Superior temporal gyrus (tissue), 1 donor: ENCODE data around the gene ETV3.
"Not testable (repeated sequence)": the region's sequence is repeated elsewhere in the genome, so short reads cannot be mapped to it uniquely, and the experiment has no call there.

Experiments used
- DNase-seq: peaks from one replicate; pipeline ENCODE4 v3.0.0-alpha.2; 2016; ENCODE audit errors: extremely low spot score

The ETV3 gene

DNA sequence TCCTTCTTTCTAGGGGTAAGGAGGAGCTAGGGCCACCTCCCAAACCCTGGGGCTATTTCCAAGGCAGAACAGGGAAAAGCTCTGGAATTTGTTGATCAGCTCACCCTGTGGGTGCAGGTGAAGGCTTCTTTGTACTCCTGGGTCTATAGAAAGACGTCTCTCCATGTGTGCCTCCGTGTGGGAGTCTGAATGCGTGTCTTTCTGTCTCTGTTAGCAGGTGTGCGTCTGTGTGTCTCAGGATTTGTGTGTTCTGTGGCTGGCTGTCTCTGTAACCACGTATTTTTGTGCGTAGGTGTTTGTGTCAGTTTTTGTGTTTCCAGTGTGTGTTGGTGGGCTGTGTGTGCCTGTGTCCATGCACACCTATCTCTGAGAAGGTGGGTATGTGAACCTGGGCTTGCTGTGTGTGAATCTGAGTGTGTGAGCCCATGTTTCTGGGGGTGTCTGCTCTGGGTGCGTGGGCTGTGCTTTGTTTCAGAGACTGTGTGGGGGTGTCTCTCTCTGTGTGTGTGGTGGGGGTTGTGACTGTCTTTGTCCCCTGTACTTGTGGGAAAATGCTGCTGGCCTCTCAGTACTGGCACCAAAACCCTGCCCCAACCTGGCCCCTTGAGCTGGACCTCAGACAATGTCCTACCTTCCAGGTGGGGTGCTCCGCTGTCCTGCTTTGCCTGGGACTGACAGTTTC is 25.9 kb downstream of the ETV3 start:
- DNase-seq: no peak

DNA sequence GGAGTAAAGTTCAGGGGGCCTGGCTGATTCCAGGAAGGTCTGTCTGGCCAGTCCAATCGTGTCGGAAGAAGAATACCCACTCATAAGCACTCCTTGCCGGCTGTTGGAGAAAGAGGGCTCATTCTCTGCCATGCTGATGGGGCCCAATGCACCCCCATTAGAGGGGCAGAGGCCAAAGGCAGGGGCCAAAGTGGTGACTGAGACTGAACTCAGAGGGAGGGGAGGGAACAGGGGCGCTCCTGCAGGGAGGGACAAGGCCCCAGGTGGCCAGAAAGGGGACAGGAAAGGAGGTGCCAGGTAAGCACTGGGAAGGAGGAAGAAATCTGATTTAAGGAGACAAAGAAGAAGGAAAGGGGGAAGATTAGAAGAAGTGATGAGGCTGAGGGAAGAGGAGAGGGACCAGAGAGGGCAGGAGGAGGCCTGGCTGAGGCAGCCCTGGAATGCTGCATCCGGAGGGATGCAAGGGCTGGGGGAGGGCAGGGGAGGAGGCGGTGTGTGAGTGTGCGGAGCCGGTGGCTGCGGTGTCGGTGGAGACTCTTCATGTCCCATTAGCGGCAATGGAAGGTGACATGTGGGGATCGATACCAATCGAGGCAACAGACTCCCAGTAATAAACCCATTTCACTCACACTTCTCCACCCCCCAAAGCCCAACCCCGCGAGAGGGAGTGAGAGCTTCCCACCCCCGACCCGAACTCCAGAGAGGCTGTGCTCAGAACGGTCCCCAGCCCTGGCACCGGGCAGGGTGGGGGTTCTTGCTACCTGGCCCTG is 26.6 kb downstream of the ETV3 start:
- no peak for DNase-seq

DNA sequence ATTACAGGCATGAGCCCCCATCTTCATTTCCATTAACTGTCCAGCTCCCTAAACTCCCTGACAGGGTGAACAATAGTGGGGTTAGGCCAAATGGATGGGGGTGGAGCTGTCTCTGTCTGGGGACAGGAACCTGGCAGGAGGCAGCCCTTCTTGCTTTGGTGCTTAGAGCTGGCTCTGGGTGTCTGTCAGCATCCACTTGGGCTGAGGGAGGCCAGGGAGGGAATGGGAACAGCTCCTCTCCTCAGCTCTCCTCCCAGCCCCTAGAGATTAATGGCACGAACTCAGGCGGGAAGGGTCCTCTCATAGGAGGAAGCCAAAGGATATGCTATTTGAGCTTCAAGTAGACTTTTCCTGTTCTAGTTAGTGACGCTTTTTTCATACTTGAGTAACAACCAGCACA is 27.5 kb downstream of the ETV3 start:
- no peak for DNase-seq

DNA sequence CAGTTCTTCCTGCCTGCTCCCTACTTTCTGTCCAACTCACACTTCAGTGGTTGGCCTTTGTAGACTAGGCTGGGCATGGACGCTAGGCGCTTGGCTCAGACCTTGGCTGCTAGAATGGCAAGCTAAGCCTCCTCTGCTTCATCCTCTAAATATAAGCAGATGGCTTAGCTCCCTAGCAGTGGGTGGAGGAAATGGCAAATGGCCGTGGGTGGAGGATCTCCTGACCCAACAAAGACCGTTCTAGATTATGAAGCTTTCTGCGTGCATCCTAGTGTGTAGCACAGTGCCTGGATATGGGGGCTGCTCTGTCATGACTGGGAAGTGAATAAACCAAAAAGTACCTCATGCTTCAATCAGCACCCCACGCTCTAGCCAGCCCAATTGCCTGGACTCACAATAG is 28.2 kb downstream of the ETV3 start:
- peak; percentile 26 for DNase-seq

DNA sequence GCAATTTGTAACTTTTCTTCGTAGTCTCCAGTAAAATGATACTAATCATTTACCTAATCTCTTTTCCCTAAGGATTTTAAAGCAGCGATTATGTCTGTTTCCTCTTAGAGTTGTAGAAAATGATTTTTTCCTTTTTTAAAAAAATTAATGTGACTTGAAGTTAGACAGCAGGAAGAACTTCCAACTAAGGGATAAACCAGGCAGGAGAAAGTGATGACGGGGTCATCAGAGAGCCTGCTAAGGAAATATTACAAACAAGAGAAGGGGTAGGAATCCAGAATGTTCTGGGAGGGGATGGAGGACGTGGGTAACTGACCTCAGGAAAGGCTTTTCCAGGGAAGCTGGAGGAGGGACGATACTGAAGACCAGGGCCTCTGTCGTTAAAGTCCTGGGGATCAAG is 29.7 kb downstream of the ETV3 start:
- no peak for DNase-seq

DNA sequence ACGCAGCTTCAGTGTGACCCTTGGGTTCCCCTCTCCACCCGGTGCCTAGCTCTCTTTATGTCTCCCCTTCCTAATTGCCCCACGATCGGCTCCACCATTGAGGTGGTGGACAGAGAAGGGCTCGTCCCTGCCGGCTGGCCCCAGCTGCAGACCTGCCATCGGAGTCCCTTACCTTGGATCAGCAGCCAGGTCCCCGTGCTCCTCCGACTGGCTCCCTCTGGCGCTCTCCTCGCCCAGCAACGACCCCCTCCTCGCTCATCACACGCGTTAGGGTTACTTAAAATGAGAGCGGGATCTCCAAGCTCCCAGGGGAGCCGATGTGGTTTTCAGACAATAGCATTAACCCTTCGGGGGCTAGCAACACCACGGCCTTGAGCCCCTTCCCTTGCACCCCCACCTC is 30.5 kb downstream of the ETV3 start:
- DNase-seq: no peak

DNA sequence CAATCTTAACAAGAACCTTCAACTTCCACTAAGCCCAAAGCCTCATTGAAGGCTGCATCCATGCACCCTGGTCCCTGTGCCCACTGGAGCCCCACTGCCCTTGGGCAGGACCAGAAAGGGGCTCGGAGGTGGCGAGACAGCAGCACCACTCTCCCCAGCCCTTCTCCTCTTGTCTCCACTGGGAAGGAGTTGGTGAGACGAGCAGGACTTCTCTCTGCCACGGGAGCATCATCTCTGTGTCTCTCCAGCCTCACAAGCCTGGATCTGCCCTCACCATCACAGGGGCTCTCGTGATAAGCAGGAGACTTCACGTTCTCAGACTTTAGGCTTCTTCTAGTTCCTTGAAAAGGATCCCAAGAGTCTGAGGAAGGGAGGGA is 31.4 kb downstream of the ETV3 start:
- no peak for DNase-seq

DNA sequence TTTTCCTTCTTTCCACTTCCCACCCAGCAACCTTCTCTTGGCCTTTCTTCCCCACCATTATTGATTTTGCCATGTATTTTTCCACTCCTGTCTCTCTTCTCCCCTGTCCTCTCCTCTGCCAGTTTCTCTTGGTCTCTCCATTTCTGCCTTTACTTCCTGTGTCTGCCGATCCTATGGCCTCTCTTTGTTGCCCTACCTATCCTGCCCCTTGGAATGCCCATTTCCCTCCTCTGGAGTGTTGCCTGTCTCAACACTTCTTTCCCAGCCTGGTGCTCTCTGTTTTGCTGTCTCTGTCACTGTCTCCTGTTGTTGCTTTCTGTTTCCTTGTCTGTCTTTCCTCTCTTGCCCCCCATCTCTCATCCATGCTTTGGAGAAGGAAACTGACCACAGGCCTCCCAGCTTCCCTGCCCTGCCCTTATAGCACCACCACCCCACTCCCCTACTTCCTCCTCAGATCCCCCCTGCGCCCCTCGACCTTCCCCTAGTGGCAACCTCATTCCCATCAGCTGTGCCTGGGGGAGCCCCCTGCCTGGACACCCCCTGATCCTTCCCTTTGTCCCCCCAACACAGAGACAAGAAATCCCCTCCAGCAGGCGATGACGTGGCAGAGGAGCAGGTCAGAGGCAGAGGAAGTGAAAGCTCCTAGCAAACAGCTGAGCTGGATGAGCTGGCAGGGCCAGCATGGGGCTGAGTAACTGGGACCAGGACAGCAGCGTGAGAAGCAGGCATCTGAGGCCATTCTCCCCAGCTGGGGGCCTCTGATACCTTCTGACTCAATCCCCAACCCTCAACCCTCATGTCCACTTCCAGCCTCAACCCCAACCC is 32.0 kb downstream of the ETV3 start:
- DNase-seq: no peak

DNA sequence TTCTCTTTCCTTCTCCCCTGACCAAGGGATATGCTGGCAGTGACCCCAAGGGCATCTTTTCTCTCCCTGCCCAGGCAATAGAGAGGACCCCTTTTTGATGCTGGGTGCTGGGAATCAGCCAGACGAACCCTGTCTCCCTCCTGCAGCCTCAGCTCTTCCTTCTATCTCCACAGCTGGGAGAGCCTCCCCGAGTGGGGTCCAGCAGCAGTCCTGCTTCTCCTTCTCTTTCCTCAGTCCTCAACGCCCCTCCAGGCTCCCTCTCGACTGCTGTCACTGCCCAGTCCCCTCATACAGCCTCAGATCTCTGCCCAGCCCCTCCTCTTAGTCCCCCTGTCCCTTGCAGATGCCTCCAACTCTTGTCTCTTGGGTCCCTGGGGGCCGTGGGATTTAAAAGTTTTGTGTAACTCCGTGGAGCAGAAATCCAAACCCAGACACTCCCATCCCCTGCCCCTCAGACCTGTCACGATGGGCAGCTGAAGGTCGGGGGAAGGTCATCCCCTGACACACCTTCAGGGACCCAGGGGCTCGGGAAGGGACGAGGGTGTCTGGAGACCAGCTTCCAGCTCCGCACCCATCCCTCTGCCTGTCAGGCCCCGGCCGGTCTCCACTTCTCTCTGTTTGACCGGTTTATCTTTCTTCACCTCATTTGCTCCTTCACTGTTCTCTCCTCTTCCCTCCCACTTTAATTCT is 32.8 kb downstream of the ETV3 start:
- DNase-seq: no peak

DNA sequence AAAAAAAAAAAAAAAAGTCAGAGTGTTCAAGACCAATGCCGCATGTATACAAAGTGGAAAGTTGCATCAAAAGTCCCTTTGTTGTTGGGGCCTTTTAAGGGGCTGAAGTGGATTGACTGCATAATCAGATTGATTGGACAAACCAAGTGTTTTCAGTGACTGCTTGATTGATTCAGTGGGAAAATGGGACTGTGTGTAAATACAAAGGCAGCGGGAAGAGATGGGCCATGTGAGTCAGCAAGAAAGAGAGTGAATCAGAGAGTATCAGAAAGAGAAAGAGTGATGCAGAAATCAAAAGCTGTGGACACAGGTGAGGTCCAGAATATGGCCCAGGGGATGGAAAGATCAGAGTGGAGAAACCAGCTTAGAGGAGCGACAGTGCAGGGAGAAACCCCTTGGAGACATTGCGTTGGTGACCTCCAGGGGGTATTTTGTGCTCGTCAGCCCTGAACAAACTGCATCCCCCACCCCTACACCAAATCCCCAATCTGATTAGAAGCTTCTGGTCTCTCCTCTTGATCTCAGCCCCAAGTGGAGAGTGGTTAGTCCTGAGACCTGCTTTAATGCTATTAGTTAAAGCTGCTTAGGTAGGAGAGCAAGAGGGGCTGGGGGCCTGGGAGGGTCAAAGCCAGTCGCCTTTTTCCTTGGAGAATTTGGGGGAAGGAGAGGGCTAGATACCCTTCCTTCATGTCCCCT is 33.4 kb downstream of the ETV3 start:
- DNase-seq: no peak

DNA sequence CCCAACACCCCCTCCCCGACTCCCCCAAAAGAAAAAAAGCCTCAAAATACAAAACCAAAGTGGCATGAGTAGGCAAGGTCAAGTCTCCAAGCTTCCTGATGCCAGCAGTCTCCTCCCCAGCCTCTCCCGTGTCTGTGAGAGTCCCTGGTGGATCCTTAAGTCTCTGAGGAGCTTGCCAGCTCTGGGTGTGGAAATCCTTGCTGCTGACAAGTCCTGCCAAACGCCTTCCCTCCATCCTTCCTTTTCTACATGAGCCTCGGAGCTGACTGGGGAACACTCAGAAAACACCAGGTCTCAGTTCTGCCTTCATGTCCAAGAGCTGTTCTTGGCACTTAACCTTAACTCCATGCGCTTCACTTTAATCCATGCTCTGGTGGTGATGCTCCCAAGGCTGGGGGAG is 34.9 kb downstream of the ETV3 start:
- no peak for DNase-seq

DNA sequence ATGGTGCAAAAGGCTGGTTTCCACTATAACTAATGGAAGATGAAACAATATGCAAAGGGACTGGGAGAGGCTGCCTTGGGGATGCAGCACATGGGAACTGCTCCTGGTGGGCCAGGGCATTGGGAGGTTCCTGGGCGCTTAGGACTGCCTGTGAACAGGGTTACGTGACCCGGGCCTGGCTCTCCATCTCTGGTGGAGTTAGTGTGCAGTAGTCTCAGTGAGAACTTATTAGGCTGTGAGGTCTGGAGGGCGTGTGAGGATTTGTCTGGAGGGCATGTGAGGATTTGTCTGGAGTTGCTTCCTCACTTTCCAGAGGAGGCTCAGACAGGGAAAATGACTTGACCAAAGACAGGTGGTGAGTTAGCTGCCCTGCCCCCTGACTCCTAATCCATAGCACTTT is 37.0 kb downstream of the ETV3 start:
- DNase-seq: no peak

DNA sequence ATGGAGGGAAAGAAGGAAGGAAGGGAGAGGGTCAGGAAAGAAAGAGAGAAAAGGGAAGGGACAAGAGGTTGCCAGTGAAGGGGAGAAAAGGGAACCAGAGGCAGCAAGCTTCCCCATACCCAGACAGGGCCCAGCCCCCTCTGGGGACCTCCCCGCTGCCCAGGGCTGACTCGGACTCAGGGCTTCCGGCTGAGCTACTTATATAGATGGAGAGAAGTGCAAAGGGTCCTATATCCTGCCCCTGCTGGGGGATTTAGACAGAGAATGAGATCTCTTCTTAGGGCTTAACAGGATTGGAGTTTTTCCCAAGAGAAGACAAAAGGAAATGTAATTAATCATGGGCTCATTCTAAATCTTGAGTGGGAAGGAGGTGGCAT is 38.6 kb downstream of the ETV3 start, which contains the start of gene ETV3L:
ETV3L (minus strand) TSS at position 176 of the 377 bp plus-strand sequence. CDS start 285 bp downstream, outside the sequence.
- DNase-seq: no peak

DNA sequence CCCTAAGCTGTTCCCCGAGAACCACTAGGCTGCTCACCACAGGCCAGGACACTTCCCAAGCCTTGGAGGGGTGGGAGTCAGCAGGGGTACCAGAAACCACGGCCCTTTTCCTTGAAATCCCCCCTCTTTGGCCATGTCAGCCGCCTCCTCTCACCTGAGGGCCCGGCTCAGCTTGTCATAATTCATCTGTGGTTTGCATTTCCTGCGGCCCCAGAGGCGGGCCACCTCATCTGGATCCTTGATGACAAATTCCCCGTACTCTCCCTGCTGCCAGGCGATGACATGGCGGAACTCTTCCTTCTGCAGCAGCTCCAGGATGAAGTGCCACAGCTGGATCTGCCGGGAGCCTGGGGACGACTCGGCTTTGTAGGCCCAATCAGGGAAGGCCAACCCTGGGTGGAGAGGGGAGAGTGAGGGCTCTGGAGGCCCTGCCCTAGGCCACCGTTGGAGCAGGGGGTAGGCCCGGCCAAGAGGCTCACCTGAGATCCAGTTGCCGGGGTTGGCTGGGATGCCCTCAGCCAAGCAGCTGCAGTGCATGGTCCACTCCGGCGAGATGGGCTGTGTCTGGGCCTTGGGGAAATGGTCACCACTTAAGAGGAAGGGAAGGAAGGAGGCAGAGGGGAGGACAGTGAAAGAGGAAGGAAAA is 39.1 kb downstream of the ETV3 start:
- not testable (repeated sequence) for DNase-seq

DNA sequence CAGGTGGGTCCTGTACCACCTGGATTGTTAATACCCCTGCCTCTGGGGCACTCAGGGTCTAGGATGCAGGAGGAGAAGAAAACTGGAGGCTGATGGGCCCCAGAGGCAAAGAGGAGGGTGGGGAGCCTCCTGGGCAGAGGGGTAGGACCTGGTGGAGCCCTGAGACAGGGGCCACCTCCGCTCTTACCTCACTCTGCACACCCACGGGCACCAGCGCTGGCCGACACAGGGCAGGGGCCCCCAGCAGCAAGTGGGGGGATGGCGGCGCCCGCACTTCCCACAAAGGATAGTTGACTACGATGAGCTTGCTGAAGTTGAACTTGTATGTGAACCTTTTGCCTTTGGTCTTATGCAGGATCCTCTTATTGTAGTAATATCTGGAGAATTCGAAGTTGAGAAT is 39.7 kb downstream of the ETV3 start:
- no peak for DNase-seq

DNA sequence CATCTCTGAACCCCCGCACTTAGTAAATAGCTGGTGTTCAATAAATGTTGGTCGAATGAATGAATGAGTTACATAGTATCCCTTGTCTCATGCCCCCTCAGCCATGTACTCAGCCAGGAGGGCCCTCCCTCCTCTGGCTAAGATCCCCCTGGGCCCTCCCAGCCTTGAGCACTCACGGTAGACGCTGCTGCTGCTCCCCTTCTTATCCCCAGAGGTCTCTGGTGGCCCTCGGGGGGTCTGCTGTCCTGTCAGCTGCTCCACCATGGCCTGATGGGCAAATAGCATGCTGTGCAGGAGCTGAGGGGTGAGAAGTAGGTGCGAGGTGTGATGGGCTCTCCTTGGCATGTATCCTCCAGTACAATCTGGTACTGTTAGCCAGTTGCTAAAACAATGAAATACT is 40.5 kb downstream of the ETV3 start:
- no peak for DNase-seq

DNA sequence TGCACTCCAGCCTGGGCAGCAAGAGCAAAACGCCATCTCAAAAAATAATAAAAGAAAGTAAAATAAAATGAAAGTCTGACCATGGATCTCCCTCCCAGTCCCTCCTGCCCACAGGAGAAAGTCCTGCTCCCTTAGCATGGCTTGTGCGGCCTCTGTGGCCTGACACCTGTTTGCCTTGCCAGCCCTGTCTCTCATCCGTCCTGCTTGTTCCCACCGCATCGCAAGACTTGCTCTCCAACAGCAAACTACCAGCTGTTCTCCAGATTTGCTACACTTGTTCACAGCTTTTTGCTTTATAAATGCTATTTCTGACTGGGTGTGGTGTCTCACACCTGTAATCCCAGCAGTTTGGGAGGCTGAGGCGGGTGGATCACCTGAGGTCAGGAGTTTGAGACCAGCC is 41.3 kb downstream of the ETV3 start:
- DNase-seq: no peak

DNA sequence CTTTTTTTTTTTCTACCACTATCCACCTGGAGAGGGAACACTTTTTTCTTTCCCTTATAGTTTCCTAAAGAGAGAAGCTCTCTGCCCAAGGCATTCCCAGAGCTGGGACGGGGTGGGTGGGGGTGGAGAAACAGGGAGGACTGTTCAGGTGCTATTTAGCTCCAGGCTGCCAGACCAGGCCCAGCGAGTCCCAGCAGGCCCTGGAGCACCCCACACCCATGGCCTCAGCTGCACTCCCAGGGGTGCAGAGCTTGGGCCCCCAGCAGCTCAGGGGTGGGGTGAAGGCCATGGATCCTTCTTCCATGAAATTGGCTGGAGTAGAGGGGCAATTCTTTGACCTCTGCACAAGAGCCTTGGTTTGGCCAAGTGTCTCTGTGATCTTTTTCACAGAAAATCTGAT is 42.6 kb downstream of the ETV3 start:
- no peak for DNase-seq

DNA sequence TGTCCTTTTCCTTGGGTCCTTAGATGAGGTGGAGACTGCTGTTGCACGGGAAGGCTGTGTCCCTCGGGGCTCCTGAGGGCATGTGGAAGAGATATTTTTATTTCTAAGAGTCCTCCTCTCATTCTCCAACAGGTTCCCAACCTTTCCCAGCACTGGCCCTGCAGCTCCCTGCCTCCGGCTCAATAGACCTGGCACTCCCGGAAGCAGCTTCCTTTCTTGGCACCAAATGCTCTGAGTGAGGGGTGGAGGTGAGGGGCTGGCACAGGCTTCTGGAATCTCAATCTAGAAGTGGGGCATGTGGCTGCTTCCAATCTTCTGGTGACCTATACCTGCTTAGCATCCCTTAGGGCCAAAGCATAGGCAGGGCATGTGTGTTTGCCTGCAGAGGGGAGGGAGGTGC is 43.1 kb downstream of the ETV3 start:
- DNase-seq: no peak

DNA sequence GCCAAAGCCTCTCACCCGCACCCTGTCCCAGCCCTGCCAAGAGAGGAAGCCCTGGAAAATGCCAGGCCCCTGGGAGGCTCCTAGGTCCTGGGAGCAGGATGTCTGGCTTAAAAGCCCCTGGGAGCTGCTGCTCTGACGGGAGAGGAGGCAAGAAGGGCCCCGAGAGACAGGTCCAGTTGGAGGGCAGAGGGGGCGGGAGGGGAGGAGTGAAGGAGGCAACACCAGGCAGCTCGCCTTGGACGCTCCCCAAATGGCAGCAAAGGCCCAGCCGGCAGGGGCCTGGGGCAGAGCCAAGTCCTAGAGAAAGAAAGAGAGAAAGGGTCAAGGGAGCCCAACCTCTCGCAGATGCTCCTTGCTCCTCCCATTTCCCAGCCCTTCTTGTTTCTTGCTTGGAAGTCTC is 45.4 kb downstream of the ETV3 start:
- DNase-seq: no peak

DNA sequence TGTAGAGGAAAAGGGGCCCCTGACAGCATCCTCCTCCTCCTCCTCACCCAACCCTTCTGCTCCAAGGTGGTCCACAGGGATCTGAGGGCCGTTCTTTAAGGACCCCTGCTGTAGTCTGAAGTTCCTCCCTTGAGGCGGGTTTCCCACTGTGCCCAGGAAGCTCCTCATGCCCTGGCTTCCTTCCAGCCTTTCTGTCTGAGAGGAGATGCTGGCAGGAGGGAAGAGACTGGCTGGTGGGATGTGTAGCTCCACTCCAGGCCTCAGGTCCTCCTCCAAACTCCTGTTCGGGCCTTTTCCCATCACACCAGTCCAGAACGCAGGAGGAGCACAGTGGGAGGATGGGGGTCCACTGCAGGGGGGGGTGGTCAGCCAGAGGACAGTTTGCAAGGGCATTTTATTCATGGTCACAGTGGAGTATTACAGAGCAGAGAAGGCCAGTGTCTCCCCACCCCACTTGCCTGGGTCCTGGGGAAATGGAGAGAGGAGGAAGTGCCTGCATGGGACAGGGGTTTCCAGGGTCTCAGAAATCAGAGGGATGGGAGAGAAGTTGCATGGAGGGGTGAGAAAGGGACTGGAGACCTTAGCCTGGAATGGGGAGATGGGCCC is 46.4 kb downstream of the ETV3 start:
- no peak for DNase-seq
